Stimulated activated CD4-positive, alpha-beta T cell treated with anti-CD3 and anti-CD28 coated beads, Interleukin-4, amount 100 ng/mL, for 4 hours (primary cell): ENCODE results near the gene FAM131C.

Experiments
- DNase-seq, 2 experiments: peaks; one replicate each; pipeline ENCODE4 v3.0.0-alpha.2; 2020

Gene FAM131C

GRCh38 chr1:16013908-16014258 lies 59.6 kb downstream of the FAM131C start:
- no peak for DNase-seq

DNA sequence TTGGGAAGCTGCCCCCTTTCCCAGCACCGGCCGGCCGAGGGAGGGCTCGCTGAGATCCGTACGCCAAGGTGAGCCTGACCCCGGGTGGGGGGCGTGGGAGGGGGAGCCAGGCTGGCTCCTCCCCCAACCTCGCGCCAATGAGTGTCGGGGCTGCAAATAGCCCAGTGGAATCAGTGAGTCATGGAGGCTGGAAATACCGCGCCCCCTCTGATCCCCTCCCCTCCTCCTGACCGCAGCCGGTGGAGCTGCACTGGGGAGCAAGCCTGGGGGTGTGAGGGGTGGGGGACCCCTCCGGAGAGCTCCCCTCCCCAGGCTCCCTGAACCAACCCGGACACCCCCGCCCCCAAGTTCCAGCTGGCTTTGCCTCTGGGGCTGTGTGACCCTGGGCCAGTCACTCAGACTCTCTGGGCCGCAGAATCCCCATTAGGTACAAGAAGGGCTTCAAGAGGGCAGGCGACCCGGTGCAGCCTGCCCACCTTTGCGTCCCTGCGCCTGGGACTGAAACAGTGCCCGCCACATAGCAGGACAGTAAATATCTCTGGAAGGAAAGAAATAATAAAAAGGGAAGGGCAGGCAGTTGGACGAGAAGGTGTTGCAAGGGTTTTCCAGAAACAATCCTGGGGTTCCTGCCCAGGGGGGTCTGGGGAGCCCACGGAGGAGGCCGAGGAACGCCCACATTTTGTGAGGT lies 60.1 kb downstream of the FAM131C start:
- DNase-seq = peak; percentile 59 to 79

DNA sequence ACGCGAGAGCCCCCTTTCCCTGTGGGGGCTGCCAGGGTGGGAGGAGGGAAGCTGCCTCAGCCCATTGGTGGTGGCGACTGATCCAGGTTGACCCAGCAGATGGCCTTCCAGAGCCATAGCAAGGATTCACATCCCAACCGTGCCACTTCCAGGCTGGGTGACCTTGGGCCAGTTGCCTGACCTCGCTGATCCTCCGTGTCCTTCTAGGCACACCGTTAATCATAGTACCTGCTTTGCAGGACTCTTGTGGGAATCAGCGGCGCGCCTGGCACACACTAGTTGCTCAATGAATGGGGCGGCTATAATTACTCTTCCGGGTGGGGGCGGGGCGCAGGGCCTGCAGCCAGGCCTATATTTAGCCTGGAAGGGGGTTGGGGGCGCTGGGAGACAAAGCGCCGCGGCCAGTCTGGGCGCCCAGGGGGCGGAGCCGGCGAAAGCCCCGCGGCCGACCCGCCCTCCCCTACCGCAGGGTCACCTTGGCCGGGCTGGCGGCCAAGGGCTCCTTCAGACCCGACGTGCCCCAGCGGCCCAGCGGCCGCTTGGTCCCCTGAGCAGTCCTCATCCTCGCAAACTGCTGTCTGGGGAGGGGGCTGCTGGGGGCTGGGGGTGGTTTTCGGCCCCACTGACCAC lies 60.7 kb downstream of the FAM131C start:
- DNase-seq = peak; percentile 23 to 43

DNA sequence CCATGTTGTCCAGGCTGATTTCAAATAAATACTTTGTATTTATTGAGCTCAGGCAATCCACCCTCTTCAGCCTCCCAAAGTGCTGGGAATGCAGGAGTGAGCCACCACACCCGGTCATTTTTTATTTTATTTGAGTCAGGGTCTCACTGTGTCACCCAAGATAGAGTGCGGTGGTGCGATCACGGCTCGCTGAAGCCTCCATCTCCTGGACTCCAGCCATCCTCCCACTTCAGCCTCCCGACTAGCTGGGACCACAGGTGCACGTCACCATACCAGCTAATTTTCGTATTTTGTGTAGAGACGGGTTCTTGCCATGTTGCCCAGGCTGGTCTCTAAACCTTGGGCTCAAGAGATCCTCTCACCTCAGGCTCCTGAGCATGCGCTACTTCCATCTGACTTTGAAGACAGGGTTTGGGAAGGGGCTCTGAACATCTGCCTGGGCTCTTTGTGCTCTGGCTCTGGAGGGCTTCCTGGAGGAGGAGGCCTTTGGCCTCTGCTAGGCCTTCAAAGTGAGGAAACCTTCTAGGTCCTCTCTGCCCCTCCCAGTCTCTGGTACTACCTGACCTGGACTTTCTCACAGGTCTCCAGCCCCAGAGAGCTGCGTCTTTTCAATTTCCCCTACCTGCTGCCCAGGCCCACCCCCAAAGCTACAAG lies 61.4 kb downstream of the FAM131C start:
- no peak for DNase-seq

- no peak for DNase-seq
Measured at GRCh38 chr1:16010837-16011236, 62.6 kb downstream of the FAM131C start.

DNA sequence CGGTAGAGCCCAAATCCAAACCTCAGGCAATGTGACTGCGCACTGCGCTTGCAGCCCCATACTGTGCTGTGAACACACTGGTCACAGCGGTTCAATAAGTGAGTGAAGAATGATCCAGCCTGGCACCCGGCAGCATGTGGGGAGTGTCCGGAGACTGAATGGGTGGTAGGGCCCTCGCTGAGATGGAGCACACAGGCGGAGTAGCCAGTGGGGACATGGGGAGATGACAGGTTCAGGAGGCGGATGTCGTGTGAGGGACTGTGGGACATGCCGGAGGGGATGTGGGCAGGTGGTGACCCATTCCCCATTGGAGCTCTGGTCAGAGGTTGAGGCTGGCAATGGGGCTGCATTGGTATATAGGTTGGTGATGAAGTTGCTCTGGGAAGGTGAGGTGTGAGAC lies 63.8 kb downstream of the FAM131C start:
- no peak for DNase-seq

DNA sequence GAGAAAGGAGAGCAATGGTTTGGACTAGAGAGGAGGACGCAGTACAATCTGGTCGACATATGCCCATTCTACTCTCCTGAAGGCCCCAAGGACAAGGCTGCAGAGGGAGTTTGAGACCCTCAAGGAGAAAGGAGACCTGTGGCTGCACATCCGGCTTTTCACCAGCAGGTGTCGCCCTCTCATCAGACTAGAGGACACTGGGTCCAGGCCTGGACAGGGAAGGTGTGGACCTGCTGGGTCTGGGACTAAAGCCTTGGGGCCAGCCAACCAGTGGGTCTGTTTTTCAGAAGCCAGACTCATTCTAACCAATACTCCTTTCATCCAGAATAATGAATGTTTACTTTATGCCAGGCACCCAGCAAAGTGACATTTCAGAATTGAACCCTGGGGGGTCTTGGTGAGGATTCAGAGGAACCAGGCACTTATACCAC lies 64.4 kb downstream of the FAM131C start:
- peak; percentile 60 to 69 for DNase-seq
